Effector memory CD8-positive, alpha-beta T cell (primary cell): ENCODE measurements around the gene SLC35B4.

ENCODE experiments used
- ATAC-seq: fragments of 150-1000 bp; cut with Tn5 transposase; replicated peaks from 2 replicates; pipeline ENCODE4 v1.10.0; 2021; ENCODE audit warnings: mild to moderate bottlenecking, moderate library complexity
- DNase-seq, 3 experiments: peaks; one replicate each; pipeline ENCODE4 v3.0.0; 2021
- H3K27ac Mint-ChIP-seq, 2 donors: one replicate each; pipeline ENCODE4 v1.8.0; 2022; ENCODE audit warnings: mild to moderate bottlenecking in 2 of 2, mixed read lengths in 2 of 2, moderate library complexity in 2 of 2
- H3K27me3 Mint-ChIP-seq, 2 donors: one replicate each; pipeline ENCODE4 v1.8.0; 2022; ENCODE audit warnings: mixed read lengths in 2 of 2
- H3K36me3 Mint-ChIP-seq: one replicate; pipeline ENCODE4 v1.8.0; 2022; ENCODE audit warnings: mild to moderate bottlenecking, moderate library complexity, mixed read lengths; ENCODE audit not compliant: insufficient read depth
- H3K4me1 Mint-ChIP-seq, 2 donors: one replicate each; pipeline ENCODE4 v1.8.0; 2022; ENCODE audit warnings: low read depth in 2 of 2, mixed read lengths in 2 of 2
- H3K4me3 Mint-ChIP-seq, 2 donors: one replicate each; pipeline ENCODE4 v1.8.0; 2022; ENCODE audit warnings: mild to moderate bottlenecking in 2 of 2, mixed read lengths in 2 of 2, moderate library complexity in 2 of 2
- H3K9me3 Mint-ChIP-seq, 2 donors: one replicate each; pipeline ENCODE4 v1.8.0; 2022; ENCODE audit warnings: mixed read lengths in 2 of 2

SLC35B4 gene

GRCh38 chr7:134278502-134279153, 38.1 kb downstream of the SLC35B4 start:
- no peak for ATAC-seq
- Mint-ChIP-seq H3K27ac (no peak overlapping the region), H3K36me3 (no peaks in the 10 kb centered on the region), H3K4me3 (no peak overlapping the region), H3K9me3 (no peaks in the 10 kb centered on the region), H3K27me3 (peaks cover 63 to 66% of the 10 kb centered on the region in 2 donors), H3K4me1 (peaks cover 0 to 5% of the 10 kb centered on the region in 2 donors)
- DNase-seq, result no peak

- peaks cover 0 to 5% of the 10 kb centered on the region in 2 donors for H3K4me1 Mint-ChIP-seq
- no peaks in the 10 kb centered on the region for H3K36me3 Mint-ChIP-seq
- no peak overlapping the region for H3K4me3 Mint-ChIP-seq
- H3K27me3 Mint-ChIP-seq, result peaks cover 59 to 64% of the 10 kb centered on the region in 2 donors
- DNase-seq, result no peak
- H3K27ac Mint-ChIP-seq, result no peak overlapping the region
- ATAC-seq, result no peak
- H3K9me3 Mint-ChIP-seq, result no peaks in the 10 kb centered on the region
Measured at GRCh38 chr7:134276951-134277350, 39.8 kb downstream of the SLC35B4 start.

- Mint-ChIP-seq H3K27ac (no peak overlapping the region), H3K27me3 (peaks cover 6 to 22% of the 10 kb centered on the region in 2 donors), H3K4me1 (no peaks in the 10 kb centered on the region), H3K36me3 (no peaks in the 10 kb centered on the region), H3K9me3 (peaks cover 0 to 4% of the 10 kb centered on the region in 2 donors), H3K4me3 (no peak overlapping the region)
- ATAC-seq (no peak), DNase-seq (no peak)
Measured at GRCh38 chr7:134262322-134262721, 54.4 kb downstream of the SLC35B4 start.

GRCh38 chr7:134255814-134256213, 60.9 kb downstream of the SLC35B4 start:
- no peak overlapping the region for H3K4me3 Mint-ChIP-seq
- no peaks in the 10 kb centered on the region for H3K4me1 Mint-ChIP-seq
- DNase-seq (no peak), ATAC-seq (no peak)
- no peaks in the 10 kb centered on the region for H3K9me3 Mint-ChIP-seq
- no peaks in the 10 kb centered on the region for H3K36me3 Mint-ChIP-seq
- peaks cover 13 to 21% of the 10 kb centered on the region in 2 donors for H3K27me3 Mint-ChIP-seq
- no peak overlapping the region for H3K27ac Mint-ChIP-seq

- no peaks in the 10 kb centered on the region for H3K9me3 Mint-ChIP-seq
- no peak overlapping the region for H3K27ac Mint-ChIP-seq
- DNase-seq (no peak), ATAC-seq (no peak)
- peaks cover 17 to 33% of the 10 kb centered on the region in 2 donors for H3K27me3 Mint-ChIP-seq
- no peaks in the 10 kb centered on the region for H3K4me1 Mint-ChIP-seq
- no peaks in the 10 kb centered on the region for H3K36me3 Mint-ChIP-seq
- no peak overlapping the region for H3K4me3 Mint-ChIP-seq
Measured at GRCh38 chr7:134254311-134254710, 62.4 kb downstream of the SLC35B4 start.

GRCh38 chr7:134248196-134248595, 68.5 kb downstream of the SLC35B4 start:
- peaks cover 25 to 34% of the 10 kb centered on the region in 2 donors for H3K27me3 Mint-ChIP-seq

GRCh38 chr7:134246761-134247160, 70.0 kb downstream of the SLC35B4 start:
- Mint-ChIP-seq H3K4me3 (no peak overlapping the region), H3K36me3 (no peaks in the 10 kb centered on the region), H3K4me1 (no peaks in the 10 kb centered on the region), H3K27me3 (peaks cover 27 to 37% of the 10 kb centered on the region in 2 donors), H3K9me3 (no peaks in the 10 kb centered on the region), H3K27ac (no peak overlapping the region)
- ATAC-seq (no peak), DNase-seq (no peak)

More at GRCh38 chr7:134248196-134248595, 68.5 kb downstream of the SLC35B4 start:
- Mint-ChIP-seq H3K4me1 (no peaks in the 10 kb centered on the region), H3K4me3 (no peak overlapping the region), H3K27ac (no peak overlapping the region), H3K36me3 (no peaks in the 10 kb centered on the region), H3K9me3 (no peaks in the 10 kb centered on the region)
- DNase-seq (no peak), ATAC-seq (no peak)

- no peaks in the 10 kb centered on the region for H3K4me1 Mint-ChIP-seq
- H3K27me3 Mint-ChIP-seq, result peaks cover 30 to 41% of the 10 kb centered on the region in 2 donors
- H3K36me3 Mint-ChIP-seq, result no peaks in the 10 kb centered on the region
- H3K4me3 Mint-ChIP-seq, result no peak overlapping the region
- ATAC-seq, result no peak
- H3K27ac Mint-ChIP-seq, result no peak overlapping the region
- DNase-seq, result no peak
- H3K9me3 Mint-ChIP-seq, result no peaks in the 10 kb centered on the region
Measured at GRCh38 chr7:134246347-134246746, 70.4 kb downstream of the SLC35B4 start.

- ATAC-seq, result no peak
- H3K9me3 Mint-ChIP-seq, result peaks cover 0 to 3% of the 10 kb centered on the region in 2 donors
- H3K4me3 Mint-ChIP-seq, result no peak overlapping the region
- peaks cover 28 to 42% of the 10 kb centered on the region in 2 donors for H3K27me3 Mint-ChIP-seq
- no peaks in the 10 kb centered on the region for H3K36me3 Mint-ChIP-seq
- H3K27ac Mint-ChIP-seq, result no peak overlapping the region
- no peak for DNase-seq
- no peaks in the 10 kb centered on the region for H3K4me1 Mint-ChIP-seq
Measured at GRCh38 chr7:134245253-134245652, 71.5 kb downstream of the SLC35B4 start.
